Ovary (tissue), 3 donors: ENCODE measurements around the gene MTRFR.

Source experiments
- EP300 ChIP-seq: sonication (generic); formaldehyde crosslinking; IDR thresholded peaks from one replicate; pipeline ENCODE4 v1.6.1; 2017; ENCODE audit warnings: antibody characterized with exemption
- POLR2A ChIP-seq: fragments of 450-650 bp; IDR thresholded peaks from one replicate; pipeline ENCODE4 v1.6.1; 2017; ENCODE audit warnings: antibody characterized with exemption, mild to moderate bottlenecking, moderate library complexity
- TF ChIP-seq, protein P1 (sequence below), 3 donors: fragments of 450-650 bp in 2 of 3; fragments of 200-600 bp in 1 of 3; IDR thresholded peaks; one replicate each; pipeline versions ENCODE4 v1.5.1 to v1.8.0; 2016 to 2022; ENCODE audit warnings: antibody characterized with exemption in 3 of 3, mild to moderate bottlenecking in 1 of 3
- donor health status: DM: no; HTN: no; CAD: no.

DNA sequence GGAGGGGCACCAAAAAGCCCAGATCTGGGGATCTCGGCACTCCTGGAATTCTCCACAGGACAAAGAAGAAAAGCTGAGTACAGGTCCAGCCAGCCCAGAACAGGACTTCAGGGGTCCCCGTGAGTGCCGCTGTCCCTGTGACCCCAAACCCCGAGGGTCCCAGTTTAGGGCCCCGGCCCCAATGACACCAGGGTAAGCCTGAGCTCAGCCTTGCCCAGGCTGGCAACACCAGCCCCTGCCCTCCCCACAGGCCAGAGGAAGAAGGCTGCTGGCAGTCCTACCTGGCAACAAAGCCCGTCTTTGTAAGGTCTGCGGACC lies 36.6 kb downstream of the MTRFR start:
- TF ChIP-seq POLR2A (no peak), EP300 (no peak)
- TF ChIP-seq, protein P1, sequence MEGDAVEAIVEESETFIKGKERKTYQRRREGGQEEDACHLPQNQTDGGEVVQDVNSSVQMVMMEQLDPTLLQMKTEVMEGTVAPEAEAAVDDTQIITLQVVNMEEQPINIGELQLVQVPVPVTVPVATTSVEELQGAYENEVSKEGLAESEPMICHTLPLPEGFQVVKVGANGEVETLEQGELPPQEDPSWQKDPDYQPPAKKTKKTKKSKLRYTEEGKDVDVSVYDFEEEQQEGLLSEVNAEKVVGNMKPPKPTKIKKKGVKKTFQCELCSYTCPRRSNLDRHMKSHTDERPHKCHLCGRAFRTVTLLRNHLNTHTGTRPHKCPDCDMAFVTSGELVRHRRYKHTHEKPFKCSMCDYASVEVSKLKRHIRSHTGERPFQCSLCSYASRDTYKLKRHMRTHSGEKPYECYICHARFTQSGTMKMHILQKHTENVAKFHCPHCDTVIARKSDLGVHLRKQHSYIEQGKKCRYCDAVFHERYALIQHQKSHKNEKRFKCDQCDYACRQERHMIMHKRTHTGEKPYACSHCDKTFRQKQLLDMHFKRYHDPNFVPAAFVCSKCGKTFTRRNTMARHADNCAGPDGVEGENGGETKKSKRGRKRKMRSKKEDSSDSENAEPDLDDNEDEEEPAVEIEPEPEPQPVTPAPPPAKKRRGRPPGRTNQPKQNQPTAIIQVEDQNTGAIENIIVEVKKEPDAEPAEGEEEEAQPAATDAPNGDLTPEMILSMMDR (IDR thresholded peaks at IDR 0.05) = no peak
